KMS-11 (cell line): ENCODE measurements around the gene AFG3L2.

Experiments
- H2AFZ ChIP-seq: fragments of 200-600 bp; sonication (generic); 2 replicates; pipeline ENCODE4 v1.6.1; 2016; ENCODE audit warnings: antibody characterized with exemption, mixed run types, low read depth
- H3K27ac ChIP-seq: fragments of 200-600 bp; sonication (generic); 2 replicates; pipeline ENCODE4 v1.6.1; 2016; ENCODE audit warnings: mild to moderate bottlenecking, mixed run types
- H3K27me3 ChIP-seq: fragments of 200-600 bp; sonication (generic); 2 replicates; pipeline ENCODE4 v1.6.1; 2017; ENCODE audit warnings: mild to moderate bottlenecking, low read depth, mixed run types, moderate library complexity; ENCODE audit not compliant: insufficient read depth
- H3K36me3 ChIP-seq: fragments of 200-600 bp; sonication (generic); 2 replicates; pipeline ENCODE4 v1.6.1; 2017; ENCODE audit warnings: mild to moderate bottlenecking, mixed run types; ENCODE audit not compliant: insufficient read depth
- H3K4me1 ChIP-seq: fragments of 200-600 bp; sonication (generic); 2 replicates; pipeline ENCODE4 v1.6.1; 2016; ENCODE audit warnings: mild to moderate bottlenecking, low read depth, mixed run types; ENCODE audit not compliant: poor library complexity, severe bottlenecking
- H3K4me2 ChIP-seq: fragments of 200-600 bp; sonication (generic); 2 replicates; pipeline ENCODE4 v1.7.0; 2016; ENCODE audit warnings: mild to moderate bottlenecking, mixed run types
- H3K4me3 ChIP-seq: fragments of 200-600 bp; sonication (generic); IDR thresholded peaks from 2 replicates; pipeline ENCODE4 v1.6.1; 2017; ENCODE audit warnings: low read depth, low read length, mixed read lengths; ENCODE audit not compliant: insufficient read depth
- H3K79me2 ChIP-seq: fragments of 200-600 bp; sonication (generic); 2 replicates; pipeline ENCODE4 v1.6.1; 2016; ENCODE audit warnings: low read depth, mixed run types; ENCODE audit not compliant: insufficient read depth
- H3K9ac ChIP-seq: fragments of 200-600 bp; sonication (generic); 2 replicates; pipeline ENCODE4 v1.6.1; 2016; ENCODE audit warnings: mild to moderate bottlenecking, mixed run types
- H4K20me1 ChIP-seq: fragments of 200-600 bp; sonication (generic); 2 replicates; pipeline ENCODE4 v1.6.1; 2016; ENCODE audit warnings: mild to moderate bottlenecking, mixed run types; ENCODE audit not compliant: insufficient read depth
- TF ChIP-seq, protein P1 (sequence below): fragments of 200-600 bp; sonication (generic); conservative IDR thresholded peaks from 2 replicates; pipeline ENCODE4 v1.6.1; 2017; ENCODE audit warnings: low read depth, mild to moderate bottlenecking, antibody characterized with exemption, low read length, moderate library complexity, mixed read lengths

The AFG3L2 gene

GRCh38 chr18:12377556-12378197 lies 650 bp upstream of the AFG3L2 start:
- Histone ChIP-seq H3K4me1 (peaks cover 19% of the 10 kb centered on the region), H3K79me2 (peaks cover 40% of the 10 kb centered on the region), H2AFZ (peak overlapping the region; percentile 84), H3K4me3 (no peak overlapping the region), H3K27ac (0 out of 2 replicates have a peak overlapping the region, but pooled peaks have one; percentile 0), H3K27me3 (no peaks in the 10 kb centered on the region), H3K9ac (peak overlapping the region; percentile 47; the same call in 1 of the 2 replicates), H3K4me2 (peak overlapping the region; percentile 69), H3K36me3 (no peaks in the 10 kb centered on the region), H4K20me1 (no peaks in the 10 kb centered on the region; the same call in 1 of the 2 replicates)
- TF ChIP-seq, protein P1, sequence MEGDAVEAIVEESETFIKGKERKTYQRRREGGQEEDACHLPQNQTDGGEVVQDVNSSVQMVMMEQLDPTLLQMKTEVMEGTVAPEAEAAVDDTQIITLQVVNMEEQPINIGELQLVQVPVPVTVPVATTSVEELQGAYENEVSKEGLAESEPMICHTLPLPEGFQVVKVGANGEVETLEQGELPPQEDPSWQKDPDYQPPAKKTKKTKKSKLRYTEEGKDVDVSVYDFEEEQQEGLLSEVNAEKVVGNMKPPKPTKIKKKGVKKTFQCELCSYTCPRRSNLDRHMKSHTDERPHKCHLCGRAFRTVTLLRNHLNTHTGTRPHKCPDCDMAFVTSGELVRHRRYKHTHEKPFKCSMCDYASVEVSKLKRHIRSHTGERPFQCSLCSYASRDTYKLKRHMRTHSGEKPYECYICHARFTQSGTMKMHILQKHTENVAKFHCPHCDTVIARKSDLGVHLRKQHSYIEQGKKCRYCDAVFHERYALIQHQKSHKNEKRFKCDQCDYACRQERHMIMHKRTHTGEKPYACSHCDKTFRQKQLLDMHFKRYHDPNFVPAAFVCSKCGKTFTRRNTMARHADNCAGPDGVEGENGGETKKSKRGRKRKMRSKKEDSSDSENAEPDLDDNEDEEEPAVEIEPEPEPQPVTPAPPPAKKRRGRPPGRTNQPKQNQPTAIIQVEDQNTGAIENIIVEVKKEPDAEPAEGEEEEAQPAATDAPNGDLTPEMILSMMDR = no peak

GRCh38 chr18:12376034-12376753 lies 833 bp downstream of the AFG3L2 start:
- H3K27ac ChIP-seq = peak overlapping the region; percentile 97
- peak overlapping the region; percentile 77 for H3K4me2 ChIP-seq
- H3K4me3 ChIP-seq = no peak overlapping the region
- H3K79me2 ChIP-seq = peaks cover 55% of the 10 kb centered on the region
- H3K4me1 ChIP-seq = peaks cover 20% of the 10 kb centered on the region
- H3K9ac ChIP-seq = peak overlapping the region; percentile 97
- H2AFZ ChIP-seq = peak overlapping the region; percentile 68
- H3K36me3 ChIP-seq = no peaks in the 10 kb centered on the region
- no peaks in the 10 kb centered on the region; the same call in 1 of the 2 replicates for H4K20me1 ChIP-seq
- TF ChIP-seq, protein P1 = no peak
- H3K27me3 ChIP-seq = no peaks in the 10 kb centered on the region

DNA sequence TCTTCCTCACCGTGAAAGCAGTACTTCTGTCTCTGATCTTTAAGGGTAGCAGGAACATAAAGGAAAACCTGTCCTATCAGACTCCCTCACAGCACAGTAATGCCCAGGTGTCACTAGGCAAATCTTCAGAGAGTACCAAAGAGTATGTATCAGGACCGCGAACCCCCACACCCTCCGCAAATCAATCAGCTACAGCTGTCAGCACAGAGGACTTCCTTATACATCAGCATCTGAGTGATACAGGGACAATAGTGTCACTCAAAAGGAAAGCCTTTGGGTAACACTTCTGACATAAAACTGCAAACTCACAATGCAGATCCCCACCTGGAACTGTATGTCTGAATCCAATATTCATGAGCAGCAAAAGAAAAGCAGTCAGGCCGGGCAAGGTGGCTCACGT lies 2.6 kb downstream of the AFG3L2 start:
- Histone ChIP-seq H3K79me2 (peaks cover 68% of the 10 kb centered on the region), H3K36me3 (no peaks in the 10 kb centered on the region), H3K27me3 (no peaks in the 10 kb centered on the region), H3K4me2 (no peak overlapping the region), H3K9ac (no peak overlapping the region), H3K4me3 (no peak overlapping the region), H3K27ac (no peak overlapping the region), H3K4me1 (peaks cover 20% of the 10 kb centered on the region), H2AFZ (no peak overlapping the region), H4K20me1 (no peaks in the 10 kb centered on the region; the same call in 1 of the 2 replicates)
- TF ChIP-seq, protein P1 = no peak

DNA sequence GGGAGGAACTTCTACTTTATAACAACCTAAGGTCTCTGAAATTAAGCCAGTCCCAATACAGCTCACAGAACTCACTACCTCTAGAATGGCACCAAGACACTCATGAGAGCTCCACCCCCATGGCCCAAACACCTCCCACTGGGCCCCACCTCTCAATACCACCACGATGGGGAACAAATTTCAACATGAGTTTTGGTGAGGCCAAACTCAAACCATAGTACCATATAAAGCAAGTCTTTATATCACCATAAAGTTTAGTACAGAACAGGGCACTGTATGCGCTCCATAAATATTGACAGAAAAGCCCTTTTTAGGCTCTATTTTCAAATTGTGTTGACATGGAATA lies 3.3 kb downstream of the AFG3L2 start:
- Histone ChIP-seq H3K9ac (no peak overlapping the region), H3K4me2 (no peak overlapping the region), H3K4me3 (no peak overlapping the region), H2AFZ (no peak overlapping the region), H4K20me1 (no peaks in the 10 kb centered on the region; the same call in 1 of the 2 replicates), H3K79me2 (peaks cover 75% of the 10 kb centered on the region), H3K36me3 (no peaks in the 10 kb centered on the region), H3K4me1 (peaks cover 20% of the 10 kb centered on the region), H3K27ac (no peak overlapping the region), H3K27me3 (no peaks in the 10 kb centered on the region)
- TF ChIP-seq, protein P1 = no peak
